HEK293T (cell line): ENCODE data around the gene MEX3C.

Experiments used
- ARNT ChIP-seq: fragments of 450-650 bp; IDR thresholded peaks from 2 replicates; pipeline ENCODE4 v1.6.1; 2017; ENCODE audit warnings: mild to moderate bottlenecking
- BHLHE40 ChIP-seq: fragments of 450-650 bp; IDR thresholded peaks from 2 replicates; pipeline ENCODE4 v1.6.1; 2016; ENCODE audit warnings: mild to moderate bottlenecking, moderate library complexity, borderline replicate concordance
- FOXA1 ChIP-seq: fragments of 450-650 bp; IDR thresholded peaks from 2 replicates; pipeline ENCODE4 v1.6.1; 2016; ENCODE audit warnings: mild to moderate bottlenecking
- FOXK2 ChIP-seq: fragments of 450-650 bp; IDR thresholded peaks from 2 replicates; pipeline ENCODE4 v1.6.1; 2016; ENCODE audit warnings: mild to moderate bottlenecking
- FOXM1 ChIP-seq: fragments of 450-650 bp; IDR thresholded peaks from 2 replicates; pipeline ENCODE4 v1.6.1; 2017; ENCODE audit warnings: mild to moderate bottlenecking, borderline replicate concordance
- HDGF ChIP-seq: fragments of 450-650 bp; IDR thresholded peaks from 2 replicates; pipeline ENCODE4 v1.6.1; 2017; ENCODE audit warnings: antibody characterized with exemption, borderline replicate concordance
- L3MBTL2 ChIP-seq: fragments of 450-650 bp; conservative IDR thresholded peaks from 2 replicates; pipeline ENCODE4 v1.6.1; 2016; ENCODE audit warnings: mild to moderate bottlenecking
- LEF1 ChIP-seq: fragments of 450-650 bp; IDR thresholded peaks from 2 replicates; pipeline ENCODE4 v1.6.1; 2017; ENCODE audit warnings: mild to moderate bottlenecking, borderline replicate concordance
- SP1 ChIP-seq: fragments of 450-650 bp; IDR thresholded peaks from 2 replicates; pipeline ENCODE4 v1.6.1; 2017
- SUZ12 ChIP-seq: fragments of 450-650 bp; IDR thresholded peaks from 2 replicates; pipeline ENCODE4 v1.6.1; 2016; ENCODE audit warnings: mild to moderate bottlenecking
- TARDBP ChIP-seq: fragments of 450-650 bp; IDR thresholded peaks from 2 replicates; pipeline ENCODE4 v1.6.1; 2016
- ZNF384 ChIP-seq: fragments of 450-650 bp; IDR thresholded peaks from 2 replicates; pipeline ENCODE4 v1.6.1; 2016
- TF ChIP-seq, protein P1 (sequence below): fragments of 450-650 bp; IDR thresholded peaks from 2 replicates; pipeline ENCODE4 v1.6.1; 2016

DNA sequence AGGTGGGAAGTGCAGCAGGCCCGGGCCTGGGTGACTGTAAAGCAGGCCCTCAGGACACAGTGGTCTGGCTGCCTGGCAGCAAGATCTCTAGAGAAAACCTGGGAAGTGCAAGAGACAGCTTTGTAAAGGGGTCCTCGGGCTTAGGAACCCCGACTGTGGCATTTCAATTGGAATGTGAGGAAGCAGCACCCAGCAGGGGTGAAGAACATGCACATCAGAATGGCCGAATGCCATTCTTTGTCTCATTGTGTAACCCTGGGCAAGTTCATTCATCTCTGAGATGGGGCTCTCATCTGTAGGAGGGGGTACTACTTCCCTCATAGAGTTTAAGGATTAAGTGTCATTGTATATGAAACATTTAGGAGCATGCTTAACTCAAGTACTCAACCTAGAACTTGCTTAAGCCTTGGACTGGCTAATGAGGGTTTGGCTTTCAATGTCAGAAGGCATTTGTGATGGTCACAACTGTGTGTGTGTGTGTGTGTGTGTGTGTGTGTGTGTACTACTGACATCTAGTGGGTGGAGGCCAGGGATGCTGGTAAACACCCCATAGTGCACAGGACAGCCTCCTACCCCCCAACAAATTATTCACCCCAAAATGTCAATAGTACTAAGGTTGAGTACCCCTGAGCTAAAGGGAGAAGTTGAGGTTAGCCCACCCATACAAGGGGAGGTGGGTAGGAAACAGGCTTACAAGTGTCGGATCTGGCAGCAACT lies 29.3 kb downstream of the MEX3C start:
- TF ChIP-seq SP1, result no peak
- TF ChIP-seq FOXK2, result no peak
- no peak for TF ChIP-seq FOXM1
- no peak for TF ChIP-seq ZNF384
- no peak for TF ChIP-seq ARNT
- no peak for TF ChIP-seq BHLHE40
- TF ChIP-seq TARDBP, result no peak
- TF ChIP-seq SUZ12, result no peak
- TF ChIP-seq, protein P1, sequence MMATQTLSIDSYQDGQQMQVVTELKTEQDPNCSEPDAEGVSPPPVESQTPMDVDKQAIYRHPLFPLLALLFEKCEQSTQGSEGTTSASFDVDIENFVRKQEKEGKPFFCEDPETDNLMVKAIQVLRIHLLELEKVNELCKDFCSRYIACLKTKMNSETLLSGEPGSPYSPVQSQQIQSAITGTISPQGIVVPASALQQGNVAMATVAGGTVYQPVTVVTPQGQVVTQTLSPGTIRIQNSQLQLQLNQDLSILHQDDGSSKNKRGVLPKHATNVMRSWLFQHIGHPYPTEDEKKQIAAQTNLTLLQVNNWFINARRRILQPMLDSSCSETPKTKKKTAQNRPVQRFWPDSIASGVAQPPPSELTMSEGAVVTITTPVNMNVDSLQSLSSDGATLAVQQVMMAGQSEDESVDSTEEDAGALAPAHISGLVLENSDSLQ, result no peak
- TF ChIP-seq HDGF, result no peak
- no peak for TF ChIP-seq LEF1
- no peak for TF ChIP-seq FOXA1
- TF ChIP-seq L3MBTL2, result no peak
